ENCODE data around the gene SLC11A2.

SLC11A2 gene

GRCh38 chr12:50949801-50950302 is 76.3 kb downstream of the SLC11A2 start:
- no peak for TF ChIP-seq SIN3A (IDR thresholded peaks at IDR 0.05; ENCODE audit: borderline replicate concordance, insufficient read depth, low read length)
- TF ChIP-seq TAF1 (IDR thresholded peaks at IDR 0.05; ENCODE audit: borderline replicate concordance, insufficient read depth, low read length) = no peak
- no peak for TF ChIP-seq FOXP2 (optimal IDR thresholded peaks at IDR 0.05; ENCODE audit: borderline replicate concordance, extremely low read depth, extremely low read length, insufficient read depth)
- TF ChIP-seq REST (IDR thresholded peaks at IDR 0.05; ENCODE audit: insufficient read depth in 1 of 2, low read depth in 2 of 2, low read length in 2 of 2) = no peak
- no peak for TF ChIP-seq POLR2AphosphoS5 (IDR thresholded peaks at IDR 0.05; ENCODE audit: low read depth, low read length)

GRCh38 chr12:50948798-50949197 is 77.4 kb downstream of the SLC11A2 start:
- no peak for TF ChIP-seq FOXP2 (optimal IDR thresholded peaks at IDR 0.05; ENCODE audit: borderline replicate concordance, extremely low read depth, extremely low read length, insufficient read depth)
- TF ChIP-seq SIN3A (IDR thresholded peaks at IDR 0.05; ENCODE audit: borderline replicate concordance, insufficient read depth, low read length) = no peak
- TF ChIP-seq REST (IDR thresholded peaks at IDR 0.05; ENCODE audit: insufficient read depth in 1 of 2, low read depth in 2 of 2, low read length in 2 of 2) = no peak
- TF ChIP-seq POLR2AphosphoS5 (IDR thresholded peaks at IDR 0.05; ENCODE audit: low read depth, low read length) = no peak
- no peak for TF ChIP-seq TAF1 (IDR thresholded peaks at IDR 0.05; ENCODE audit: borderline replicate concordance, insufficient read depth, low read length)

GRCh38 chr12:50947933-50948626 is 78.1 kb downstream of the SLC11A2 start:
- TF ChIP-seq SIN3A (IDR thresholded peaks at IDR 0.05; ENCODE audit: borderline replicate concordance, insufficient read depth, low read length) (no peak), TAF1 (IDR thresholded peaks at IDR 0.05; ENCODE audit: borderline replicate concordance, insufficient read depth, low read length) (no peak), POLR2AphosphoS5 (IDR thresholded peaks at IDR 0.05; ENCODE audit: low read depth, low read length) (no peak), FOXP2 (optimal IDR thresholded peaks at IDR 0.05; ENCODE audit: borderline replicate concordance, extremely low read depth, extremely low read length, insufficient read depth) (no peak), REST (IDR thresholded peaks at IDR 0.05; ENCODE audit: insufficient read depth in 1 of 2, low read depth in 2 of 2, low read length in 2 of 2) (no peak)

- TF ChIP-seq SIN3A (IDR thresholded peaks at IDR 0.05; ENCODE audit: borderline replicate concordance, insufficient read depth, low read length) = no peak
- TF ChIP-seq REST (IDR thresholded peaks at IDR 0.05; ENCODE audit: insufficient read depth in 1 of 2, low read depth in 2 of 2, low read length in 2 of 2) = no peak
- TF ChIP-seq POLR2AphosphoS5 (IDR thresholded peaks at IDR 0.05; ENCODE audit: low read depth, low read length) = no peak
- no peak for TF ChIP-seq FOXP2 (optimal IDR thresholded peaks at IDR 0.05; ENCODE audit: borderline replicate concordance, extremely low read depth, extremely low read length, insufficient read depth)
- no peak for TF ChIP-seq TAF1 (IDR thresholded peaks at IDR 0.05; ENCODE audit: borderline replicate concordance, insufficient read depth, low read length)
Measured at GRCh38 chr12:50937653-50938052, 88.5 kb downstream of the SLC11A2 start.
